Heart left ventricle (tissue), 16 donors: Measurements from ENCODE around the gene CLK4. TPM values are rescaled to one million over a fixed set of nuclear protein-coding genes. Genes with fewer than 3 reads are reported as not detected.

Experiments used
- ATAC-seq, 4 donors: fragments of 200-7000 bp; cut with Tn5 transposase; one replicate each; pipeline ENCODE4 v1.9.1; 2020 to 2022; ENCODE audit warnings: moderate library complexity in 4 of 4, mild to moderate bottlenecking in 3 of 4, moderate number of reproducible peaks in 1 of 4
- DNase-seq, 5 donors: peaks; one replicate each; pipeline ENCODE4 v3.0.0-alpha.2; 2020
- H3K27ac ChIP-seq, 12 donors: fragments of 200-600 bp; sonication (generic) in 4 of 12; one replicate each; pipeline versions ENCODE4 v1.5.0 to v1.8.0; 2016 to 2022; ENCODE audit warnings: mild to moderate bottlenecking in 2 of 12
- H3K27me3 ChIP-seq, 9 donors: fragments of 200-600 bp; sonication (generic) in 2 of 9; one replicate each; pipeline versions ENCODE4 v1.5.1 to v1.8.0; 2016 to 2022; ENCODE audit warnings: mild to moderate bottlenecking in 3 of 9
- H3K36me3 ChIP-seq, 9 donors: fragments of 200-600 bp; sonication (generic) in 2 of 9; one replicate each; pipeline versions ENCODE4 v1.5.0 to v1.8.0; 2018 to 2022; ENCODE audit warnings: mild to moderate bottlenecking in 2 of 9
- H3K4me1 ChIP-seq, 12 donors: fragments of 200-600 bp; sonication (generic) in 4 of 12; one replicate each; pipeline versions ENCODE4 v1.5.0 to v1.8.0; 2016 to 2022; ENCODE audit warnings: mild to moderate bottlenecking in 3 of 12
- H3K4me3 ChIP-seq, 12 donors: fragments of 200-600 bp; sonication (generic) in 4 of 12; one replicate each; pipeline versions ENCODE4 v1.5.0 to v1.8.0; 2017 to 2022; ENCODE audit warnings: mild to moderate bottlenecking in 9 of 12, moderate library complexity in 4 of 12
- H3K9me3 ChIP-seq, 12 donors: fragments of 200-600 bp; sonication (generic) in 4 of 12; one replicate each; pipeline versions ENCODE4 v1.5.0 to v1.8.0; 2016 to 2022; ENCODE audit warnings: mild to moderate bottlenecking in 1 of 12
- POLR2A ChIP-seq, 2 donors: fragments of 450-650 bp; IDR thresholded peaks; one replicate each; pipeline ENCODE4 v1.6.1; 2017; ENCODE audit warnings: antibody characterized with exemption in 2 of 2, mild to moderate bottlenecking in 2 of 2, moderate library complexity in 2 of 2
- WGBS, 4 donors: extraction: QIAGEN DNeasy Blood & Tissue Kit in 2 of 4; methylation state at CpG; one replicate each; pipeline versions ENCODE4 v1.1.5 to v1.1.7; 2013 to 2018; 5-methylcytosine and 5-hydroxymethylcytosine counted together
- intact Hi-C, 10 donors: fragments of 100-400 bp; cut with DNase I; formaldehyde crosslinking; loops; one replicate each; pipeline versions ENCODE4 v1.11.1 to v1.14.2; 2022
- long read RNA-seq, 3 donors: library from polyadenylated mRNA; unstranded; transcript quantifications; one replicate each; pipeline ENCODE4 v2.0.0, GENCODE V29; 2020 to 2021
- polyA plus RNA-seq, 2 donors: library from polyadenylated mRNA; stranded (reverse); fragments of 200-250 nt; gene quantifications; one replicate each; pipeline ENCODE4 v1.2.3, GENCODE V29; 2013
- total RNA-seq, 9 donors: library from RNA; depleted of rRNA in 2 of 9; stranded (reverse); fragments of >200 nt in 2 of 9; fragmentation: NEBNext Ultra II Directional in 3 of 9; extraction: Animal tissue kit (Norgen Biotek cat#: 25700) in 3 of 9; gene quantifications; one replicate each; pipeline versions ENCODE4 v1.1.0 to v1.2.4, GENCODE V29; 2016 to 2023
- TF ChIP-seq, protein P1 (sequence below), 12 donors: fragments of 200-600 bp; sonication (generic) in 4 of 12; IDR thresholded peaks; one replicate each; pipeline versions ENCODE4 v1.5.0 to v1.8.0; 2018 to 2022; ENCODE audit warnings: antibody characterized with exemption in 12 of 12, mild to moderate bottlenecking in 5 of 12
- donor health status: ischemic (EF 13 %, LVEDD 7.1; RV severe dilation, severe dysfunction).
- donor health status: healthy with polysubstance abuse.
- donor health status: DM: no; HTN: yes; CAD: no.
- donor health status: DM: no; HTN: no; CAD: no.
- donor health status: ischemic (EF 25% LVEDD 6.9; RV normal size, moderate dysfunction).
- donor health status: ischemic (EF 25% LVEDD 5.7; RV mildly dilated, moderate dysfunction).
- donor health status: healthy.
- donor health status: DM: yes; HTN: yes; CAD: no.
- donor health status: ischemic (EF 35%, LVEDD 5.7; RV mildly dilated, moderate dysfunction).
- donor health status: nonischemic (EF 11% LVEDD 7.7; RV severe dilation, severe dysfunction).
- donor health status: DM: yes; HTN: yes; CAD: no.
- donor health status: PGD.
- donor health status: ischemic (EF 29% LVEDD 5.4; RV normal size, mild dysfunction).
- donor health status: nonischemic (EF 23%, LVEDD 6.1; RV moderate dilation, normal function).

The CLK4 gene
- total RNA-seq: 10 to 100 TPM in 8 of 9 donors, 1 to 10 TPM in 1; 9.9 to 24.0 (median 16.3) TPM
- 10 to 100 TPM in 1 of 2 donors, 1 to 10 TPM in 1; 5.2 to 23.4 TPM for polyA plus RNA-seq
- long read RNA-seq, donor 1, transcript CLK4-201 (13 exons, 2,568 nt): major isoform, 13 of 22 reads
- long read RNA-seq, donor 1, partial matches to known transcripts: 1 of 22 reads
- long read RNA-seq, donor 1, other reads (novel, unspliced or antisense): 7 of 22 reads
- long read RNA-seq, donor 2, transcript CLK4-208 (2 exons, 1,690 nt): minor isoform, 5 of 22 reads
- long read RNA-seq, donor 2, transcript CLK4-201 (13 exons, 2,568 nt): major isoform, 8 of 22 reads
- long read RNA-seq, donor 2, partial matches to known transcripts: 3 of 22 reads
- long read RNA-seq, donor 2, other reads (novel, unspliced or antisense): 6 of 22 reads
- long read RNA-seq, donor 3, transcript CLK4-201 (13 exons, 2,568 nt): major isoform, 13 of 19 reads
- long read RNA-seq, donor 3, partial matches to known transcripts: 0 of 19 reads
- long read RNA-seq, donor 3, other reads (novel, unspliced or antisense): 3 of 19 reads

DNA sequence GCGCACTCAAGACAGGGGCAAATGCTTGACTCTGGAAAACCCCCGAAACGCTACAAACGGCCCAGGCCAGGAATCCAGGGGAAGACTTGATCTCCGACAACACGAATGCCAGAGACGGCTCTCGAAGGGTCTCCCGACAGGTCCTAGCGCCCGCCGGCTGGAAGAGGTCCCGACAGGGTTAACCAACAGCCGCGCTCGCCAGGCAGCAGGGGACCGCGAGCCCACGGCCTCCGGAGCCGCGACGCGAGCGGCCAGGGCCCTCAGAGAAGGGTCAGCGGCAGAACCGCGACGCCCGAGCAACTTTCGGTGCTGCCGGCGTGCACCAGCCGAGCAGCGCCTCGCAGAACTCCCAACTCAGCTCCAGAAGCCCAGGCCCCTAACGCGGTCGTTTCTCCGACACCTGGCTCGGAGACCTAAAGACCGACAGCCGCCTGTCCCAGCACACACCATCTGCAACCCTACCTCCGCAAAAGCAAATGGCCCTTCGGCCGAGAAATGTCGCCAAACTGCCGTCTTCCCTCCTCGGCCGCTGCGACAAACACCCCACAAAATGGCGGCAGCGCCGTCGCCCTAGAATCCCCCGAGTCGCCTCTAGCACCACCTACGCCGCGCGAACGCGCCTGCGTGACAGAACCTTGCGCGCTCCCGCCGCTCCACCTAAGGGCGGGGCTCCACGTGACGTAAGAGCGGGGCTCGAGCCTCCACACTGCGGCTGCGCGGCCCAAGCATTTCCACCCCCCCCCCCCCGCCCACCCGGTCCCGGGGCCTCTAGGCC is at the start of gene CLK4:
Gene CLK4, minus strand, starts transcription at position 567 of the 775 bp plus-strand sequence. CDS start 3,634 bp downstream, outside the sequence.
- H3K36me3 ChIP-seq: peaks cover 0 to 17% (median 15%) of the 10 kb centered on the region in 9 donors
- WGBS, 4 donors: 0 to 1% (median 0%) methylated on average over 13 to 79 of the region's 79 CpGs
- DNase-seq (peak; percentile 96 to 99 (median 97)), ATAC-seq (peak; percentile 95 to 98 (median 97))
- peak within 1 kb of the TSS; percentile 58 to 98 (median 84) for H3K4me3 ChIP-seq
- intact Hi-C loops: loop anchor here in 6 of 10 donors (2.0 to 10.0 kb wide), 5 partner anchors 104 to 396 kb away; partner anchors contain the start of genes ZNF354A (in 5 of the 6), ZNF354B (in 2 of the 6) and ZNF879 (in 1 of the 6)
- peak in 1 of 2 donors; percentile 79 for TF ChIP-seq POLR2A (IDR thresholded peaks at IDR 0.05)
- TF ChIP-seq, protein P1, sequence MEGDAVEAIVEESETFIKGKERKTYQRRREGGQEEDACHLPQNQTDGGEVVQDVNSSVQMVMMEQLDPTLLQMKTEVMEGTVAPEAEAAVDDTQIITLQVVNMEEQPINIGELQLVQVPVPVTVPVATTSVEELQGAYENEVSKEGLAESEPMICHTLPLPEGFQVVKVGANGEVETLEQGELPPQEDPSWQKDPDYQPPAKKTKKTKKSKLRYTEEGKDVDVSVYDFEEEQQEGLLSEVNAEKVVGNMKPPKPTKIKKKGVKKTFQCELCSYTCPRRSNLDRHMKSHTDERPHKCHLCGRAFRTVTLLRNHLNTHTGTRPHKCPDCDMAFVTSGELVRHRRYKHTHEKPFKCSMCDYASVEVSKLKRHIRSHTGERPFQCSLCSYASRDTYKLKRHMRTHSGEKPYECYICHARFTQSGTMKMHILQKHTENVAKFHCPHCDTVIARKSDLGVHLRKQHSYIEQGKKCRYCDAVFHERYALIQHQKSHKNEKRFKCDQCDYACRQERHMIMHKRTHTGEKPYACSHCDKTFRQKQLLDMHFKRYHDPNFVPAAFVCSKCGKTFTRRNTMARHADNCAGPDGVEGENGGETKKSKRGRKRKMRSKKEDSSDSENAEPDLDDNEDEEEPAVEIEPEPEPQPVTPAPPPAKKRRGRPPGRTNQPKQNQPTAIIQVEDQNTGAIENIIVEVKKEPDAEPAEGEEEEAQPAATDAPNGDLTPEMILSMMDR (IDR thresholded peaks at IDR 0.05): no peak
- H3K27ac ChIP-seq: peak within 1 kb of the TSS; percentile 87 to 99 (median 98)
- H3K9me3 ChIP-seq: no peaks in the 10 kb centered on the region
- H3K27me3 ChIP-seq: no peaks in the 10 kb centered on the region
- peaks cover 12 to 41% (median 33%) of the 10 kb centered on the region in 12 donors for H3K4me1 ChIP-seq

DNA sequence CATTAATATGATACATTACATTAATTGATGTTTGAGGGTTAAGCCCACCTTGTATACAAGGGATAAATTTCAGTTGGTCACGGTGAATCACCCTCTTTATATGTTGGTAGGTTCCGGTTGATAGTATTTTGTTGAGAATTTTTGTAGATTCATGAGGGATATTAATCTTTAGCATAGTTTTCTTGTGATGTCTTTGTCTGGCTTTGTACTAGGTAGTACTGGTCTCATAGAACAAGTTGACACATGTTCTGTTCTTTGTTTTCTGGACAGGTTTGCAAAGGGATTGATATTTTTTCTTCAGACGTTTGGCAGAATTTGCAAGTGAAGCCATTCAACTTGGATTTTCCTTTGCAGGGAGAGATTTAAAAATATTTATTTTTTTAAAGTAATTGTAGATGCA is 49.1 kb upstream of the CLK4 start:
- DNase-seq (no peak), ATAC-seq (no peak)
- intact Hi-C loops: no loop called here
- Histone ChIP-seq H3K4me3 (no peak overlapping the region), H3K9me3 (no peaks in the 10 kb centered on the region), H3K27me3 (peaks cover 0 to 8% (median 0%) of the 10 kb centered on the region in 9 donors), H3K36me3 (no peaks in the 10 kb centered on the region), H3K4me1 (no peaks in the 10 kb centered on the region), H3K27ac (no peak overlapping the region)
- TF ChIP-seq, protein P1 (IDR thresholded peaks at IDR 0.05): no peak
- no peak for TF ChIP-seq POLR2A (IDR thresholded peaks at IDR 0.05)
- 84 to 89% (median 86%) methylated on average over 3 of the region's 3 CpGs for WGBS, 4 donors

DNA sequence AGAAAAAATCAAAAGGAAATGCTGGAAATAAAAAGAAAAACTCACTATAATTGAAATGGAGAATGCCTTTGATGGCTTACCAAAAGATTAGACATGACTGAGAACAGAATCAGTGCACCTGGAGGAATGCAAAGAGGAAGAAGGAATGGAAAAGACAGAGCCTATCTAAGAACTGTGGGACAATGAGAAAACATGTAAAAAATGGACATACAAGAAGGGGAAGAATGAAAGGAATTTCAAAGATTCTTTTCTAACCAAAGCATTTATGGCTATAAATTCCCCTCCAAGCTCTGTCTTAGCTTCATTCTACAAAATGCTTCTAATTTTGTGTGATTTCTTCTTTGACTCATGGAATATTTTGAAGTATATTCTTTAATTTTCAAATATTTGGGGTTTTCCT is 47.5 kb upstream of the CLK4 start:
- no peak overlapping the region for H3K4me3 ChIP-seq
- ATAC-seq: no peak
- H3K27me3 ChIP-seq: peaks cover 0 to 7% (median 0%) of the 10 kb centered on the region in 9 donors
- H3K27ac ChIP-seq: no peak overlapping the region
- no peaks in the 10 kb centered on the region for H3K4me1 ChIP-seq
- TF ChIP-seq, protein P1 (IDR thresholded peaks at IDR 0.05): no peak
- no peak for TF ChIP-seq POLR2A (IDR thresholded peaks at IDR 0.05)
- H3K9me3 ChIP-seq: no peaks in the 10 kb centered on the region
- no peak for DNase-seq
- H3K36me3 ChIP-seq: no peaks in the 10 kb centered on the region
- intact Hi-C loops: no loop called here
